ENCODE data around the gene HMX1. TPM values are rescaled to one million over a fixed set of nuclear protein-coding genes. Genes with fewer than 3 reads are reported as not detected.

HMX1 gene
- total RNA-seq, 2 experiments from 2014 or later: not detected

DNA sequence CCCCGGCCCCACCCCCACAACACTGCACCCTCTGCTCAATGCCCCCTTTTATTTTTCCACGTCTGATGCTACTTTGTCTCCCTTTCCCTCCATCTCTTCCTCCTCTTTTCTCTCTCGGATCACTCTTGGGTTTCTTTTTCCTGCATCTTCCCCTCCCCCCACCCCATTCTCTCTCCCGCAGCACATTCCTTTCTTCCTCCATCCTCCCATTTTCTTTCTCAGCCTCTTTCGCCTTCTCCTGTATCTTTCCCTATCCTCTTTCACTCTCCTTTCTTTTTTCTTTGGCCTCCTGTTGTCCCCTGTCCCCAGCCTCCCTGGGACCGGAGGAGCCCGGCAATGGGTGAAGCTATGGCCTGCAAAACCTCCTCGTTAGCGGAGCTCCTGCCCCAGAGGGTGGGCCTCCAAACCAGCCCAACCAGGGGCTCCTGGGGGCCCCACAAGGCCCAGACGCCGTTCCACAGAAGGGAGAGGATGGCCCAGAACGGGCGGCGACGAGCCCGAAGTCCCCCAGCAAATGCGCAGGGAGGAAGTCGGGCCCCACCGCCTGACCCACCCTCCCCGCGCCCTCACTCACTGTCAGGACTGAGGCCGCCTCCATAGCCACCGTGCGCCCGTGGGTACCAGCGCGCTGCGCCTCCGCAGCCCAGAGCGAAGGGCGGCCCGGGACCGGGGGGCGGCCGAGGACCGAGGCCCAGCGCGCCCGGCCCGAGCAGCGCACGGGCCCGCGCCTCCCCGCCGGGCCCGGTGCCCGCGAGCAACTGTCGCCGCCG lies 807 bp downstream of the HMX1 start:
- DNase-seq: no peak
- intact Hi-C loops (cut with DNase I, micrococcal nuclease): loop anchor here in 1 of 2 experiments (1.0 kb wide), 1 partner anchor 11 kb away; no protein-coding TSS in a partner anchor
- ATAC-seq: no peak
- no peak overlapping the region for H3K4me3 Mint-ChIP-seq
- peaks cover 68% of the 10 kb centered on the region for H3K27me3 Mint-ChIP-seq
- H3K36me3 Mint-ChIP-seq (ENCODE audit: low read depth): no peaks in the 10 kb centered on the region
- H3K9me3 Mint-ChIP-seq (ENCODE audit: low read depth): no peaks in the 10 kb centered on the region
- H3K27ac Mint-ChIP-seq: no peak overlapping the region
- ChIA-PET POLR2A (no interaction called here), CTCF (no interaction called here)
- H3K4me1 Mint-ChIP-seq: peaks cover 5% of the 10 kb centered on the region

DNA sequence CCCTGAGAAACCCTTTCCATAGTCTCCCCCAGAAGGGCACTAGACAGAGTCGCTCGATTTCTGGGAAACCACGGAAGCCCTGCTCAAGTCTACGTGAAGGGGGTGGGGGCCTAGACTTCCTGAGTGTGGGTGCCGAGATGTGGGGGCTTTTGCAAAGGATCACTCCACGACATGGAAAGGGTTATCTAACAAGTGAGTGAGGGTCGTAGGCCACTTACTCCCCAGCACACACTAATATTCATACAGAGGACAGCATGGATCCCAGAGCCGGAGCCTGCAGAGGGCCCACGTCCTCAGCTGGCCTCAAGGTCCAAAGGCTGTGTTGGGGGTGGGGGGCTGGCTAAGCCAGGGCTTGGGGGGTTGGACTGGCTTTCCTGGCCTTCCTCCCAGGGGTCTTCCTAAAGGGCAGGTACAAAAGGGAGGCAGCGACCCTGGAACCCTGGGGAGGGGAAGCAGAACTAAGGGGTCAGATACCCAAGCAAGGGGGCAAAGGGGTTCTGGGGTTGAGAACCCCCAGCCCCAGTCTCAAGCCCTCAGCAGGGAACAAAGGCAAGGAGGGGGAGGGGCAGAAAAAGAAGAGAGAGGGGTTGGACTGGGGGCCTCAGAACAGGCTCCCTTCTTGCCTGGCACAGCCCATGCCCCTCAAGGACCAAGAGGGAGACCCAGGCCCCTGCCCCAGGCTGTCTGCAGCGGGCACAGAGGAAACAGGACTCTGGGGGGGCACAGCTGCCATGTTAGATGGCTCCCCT lies 1.6 kb downstream of the HMX1 start:
- Mint-ChIP-seq H3K27me3 (peaks cover 61% of the 10 kb centered on the region), H3K4me3 (no peak overlapping the region), H3K27ac (no peak overlapping the region), H3K4me1 (peaks cover 5% of the 10 kb centered on the region), H3K36me3 (ENCODE audit: low read depth) (no peaks in the 10 kb centered on the region), H3K9me3 (ENCODE audit: low read depth) (no peaks in the 10 kb centered on the region)
- intact Hi-C loops (cut with DNase I, micrococcal nuclease): no loop called here
- ChIA-PET CTCF (no interaction called here), POLR2A (no interaction called here)
- DNase-seq (no peak), ATAC-seq (no peak)

DNA sequence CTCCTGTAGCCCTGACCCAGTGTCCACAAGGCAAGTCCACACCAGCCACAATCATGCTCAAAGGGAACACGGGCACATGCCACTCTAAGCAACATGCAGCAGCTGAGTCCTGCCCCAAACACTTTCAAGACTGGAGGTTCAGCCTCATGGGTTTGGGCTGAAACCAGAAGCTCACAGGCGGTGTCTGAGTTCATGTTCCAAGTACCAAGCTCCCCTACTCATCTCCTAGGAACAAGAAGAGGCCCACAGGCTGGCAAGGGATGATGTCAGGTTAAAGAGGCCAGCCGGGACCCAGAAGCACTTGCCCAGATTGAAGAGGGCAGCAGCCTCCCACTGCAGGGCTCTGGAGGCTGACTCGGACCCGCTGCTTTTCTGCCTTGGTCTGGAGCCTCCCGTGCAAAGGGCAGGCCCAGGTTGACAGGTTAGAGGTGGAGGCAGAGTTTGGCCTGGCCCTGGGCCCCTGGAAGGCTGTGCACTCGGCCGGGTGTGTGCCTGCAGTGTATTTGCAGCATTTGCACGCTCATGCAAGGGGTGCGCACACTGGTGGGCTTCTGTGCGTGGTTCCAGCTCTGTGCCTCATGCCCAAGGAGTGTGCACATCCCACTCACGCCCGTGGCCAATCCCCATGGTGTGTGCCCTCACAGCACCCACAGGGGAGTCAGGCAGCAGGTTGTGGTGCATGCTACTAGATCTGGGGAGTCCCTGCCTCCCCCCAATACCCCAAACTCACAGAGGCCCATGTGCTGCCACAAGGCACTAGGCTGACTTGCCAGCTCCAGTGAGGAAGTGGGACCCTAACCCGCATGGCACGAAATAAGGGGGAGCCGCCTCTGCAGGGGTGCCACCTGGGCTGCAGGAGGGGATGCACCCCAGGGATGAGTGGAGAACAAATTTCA lies 2.4 kb downstream of the HMX1 start:
- ATAC-seq (no peak), DNase-seq (no peak)
- Mint-ChIP-seq H3K4me1 (peaks cover 5% of the 10 kb centered on the region), H3K27ac (no peak overlapping the region), H3K27me3 (peaks cover 60% of the 10 kb centered on the region), H3K36me3 (ENCODE audit: low read depth) (no peaks in the 10 kb centered on the region), H3K4me3 (no peak overlapping the region), H3K9me3 (ENCODE audit: low read depth) (no peaks in the 10 kb centered on the region)
- CTCF ChIA-PET: no interaction called here
- intact Hi-C loops (cut with DNase I, micrococcal nuclease): no loop called here
- POLR2A ChIA-PET: no interaction called here

DNA sequence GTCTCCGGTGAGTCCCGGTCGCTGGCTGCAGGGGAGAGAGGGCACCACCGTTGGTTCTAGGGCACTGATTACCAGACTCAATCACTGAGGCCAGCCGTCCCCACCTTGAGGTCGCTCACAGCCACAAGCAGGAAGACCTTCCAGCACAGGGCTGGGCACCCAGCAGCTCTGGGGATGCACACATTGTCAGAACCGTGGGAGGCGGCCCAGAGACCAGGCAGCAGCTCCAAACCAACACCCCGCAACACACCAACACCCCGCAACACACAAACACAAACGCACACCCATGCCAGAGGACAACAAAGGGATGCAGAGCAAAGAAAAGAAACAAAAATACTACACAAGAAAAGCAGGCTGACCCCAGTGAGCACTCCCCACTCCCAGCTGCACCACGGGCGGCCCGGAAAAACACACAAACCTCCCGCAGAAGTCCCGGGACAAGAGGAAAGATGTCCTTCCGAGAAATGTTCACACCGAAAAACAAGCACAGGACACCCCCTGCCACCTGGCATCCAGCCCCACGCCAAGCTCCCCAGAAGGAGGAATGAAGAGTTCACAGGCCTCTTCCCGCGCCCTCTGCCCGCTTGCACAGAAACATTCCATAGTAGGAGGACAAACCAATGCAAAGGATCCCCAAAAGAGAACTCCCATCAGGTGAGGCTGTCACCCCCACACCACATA lies 3.2 kb downstream of the HMX1 start:
- ChIA-PET POLR2A (no interaction called here), CTCF (interaction anchor here (0.6 to 0.8 kb wide), 2 partner anchors 276 to 320 kb away, joined by 4 read pairs; no protein-coding TSS in a partner anchor)
- no peak for DNase-seq
- peaks cover 60% of the 10 kb centered on the region for H3K27me3 Mint-ChIP-seq
- intact Hi-C loops (cut with DNase I, micrococcal nuclease): no loop called here
- no peak overlapping the region for H3K27ac Mint-ChIP-seq
- no peak overlapping the region for H3K4me3 Mint-ChIP-seq
- H3K4me1 Mint-ChIP-seq: peaks cover 5% of the 10 kb centered on the region
- H3K36me3 Mint-ChIP-seq (ENCODE audit: low read depth): no peaks in the 10 kb centered on the region
- ATAC-seq: no peak
- no peaks in the 10 kb centered on the region for H3K9me3 Mint-ChIP-seq (ENCODE audit: low read depth)

DNA sequence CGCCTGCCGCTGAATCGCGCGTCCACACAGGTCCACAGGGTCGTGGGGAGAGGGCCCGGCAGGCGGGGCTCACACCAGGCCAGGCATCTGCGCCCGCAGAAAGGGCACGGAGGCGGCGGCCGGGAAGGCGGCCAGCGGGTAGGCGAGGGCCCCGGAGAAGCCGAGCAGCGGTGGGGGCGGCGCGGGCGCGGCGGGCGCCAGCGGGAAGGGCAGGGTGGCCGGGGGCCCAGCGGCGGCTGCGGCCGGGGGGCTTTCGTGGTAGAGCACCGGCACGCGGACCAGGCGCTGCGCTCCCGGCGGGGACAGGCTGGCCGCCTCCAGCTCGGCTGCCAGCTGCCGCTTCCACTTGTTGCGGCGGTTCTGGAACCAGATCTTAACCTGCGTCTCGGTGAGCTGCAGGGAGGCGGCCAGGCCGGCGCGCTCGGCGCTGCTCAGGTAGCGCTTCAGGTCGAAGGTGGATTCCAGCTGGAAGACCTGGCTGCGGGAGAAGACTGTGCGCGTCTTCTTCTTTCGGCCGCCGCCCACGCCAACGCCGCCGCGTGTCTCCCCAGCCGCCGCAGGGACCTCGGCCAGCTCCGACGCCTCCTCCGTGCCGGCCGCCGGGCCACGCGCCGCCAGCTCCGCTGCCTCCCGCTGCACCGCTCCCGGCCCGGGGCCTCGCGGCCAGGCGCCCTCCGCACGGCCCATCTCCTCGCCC lies 3.9 kb downstream of the HMX1 start:
- no peaks in the 10 kb centered on the region for H3K9me3 Mint-ChIP-seq (ENCODE audit: low read depth)
- ChIA-PET CTCF (interaction anchor here (0.6 to 0.8 kb wide), 2 partner anchors 276 to 319 kb away, joined by 4 read pairs; no protein-coding TSS in a partner anchor), POLR2A (no interaction called here)
- H3K27me3 Mint-ChIP-seq: peaks cover 55% of the 10 kb centered on the region
- H3K27ac Mint-ChIP-seq: no peak overlapping the region
- no peak overlapping the region for H3K4me3 Mint-ChIP-seq
- no peak for ATAC-seq
- no peak for DNase-seq
- no peaks in the 10 kb centered on the region for H3K36me3 Mint-ChIP-seq (ENCODE audit: low read depth)
- intact Hi-C loops (cut with DNase I, micrococcal nuclease): no loop called here
- H3K4me1 Mint-ChIP-seq: peaks cover 5% of the 10 kb centered on the region

DNA sequence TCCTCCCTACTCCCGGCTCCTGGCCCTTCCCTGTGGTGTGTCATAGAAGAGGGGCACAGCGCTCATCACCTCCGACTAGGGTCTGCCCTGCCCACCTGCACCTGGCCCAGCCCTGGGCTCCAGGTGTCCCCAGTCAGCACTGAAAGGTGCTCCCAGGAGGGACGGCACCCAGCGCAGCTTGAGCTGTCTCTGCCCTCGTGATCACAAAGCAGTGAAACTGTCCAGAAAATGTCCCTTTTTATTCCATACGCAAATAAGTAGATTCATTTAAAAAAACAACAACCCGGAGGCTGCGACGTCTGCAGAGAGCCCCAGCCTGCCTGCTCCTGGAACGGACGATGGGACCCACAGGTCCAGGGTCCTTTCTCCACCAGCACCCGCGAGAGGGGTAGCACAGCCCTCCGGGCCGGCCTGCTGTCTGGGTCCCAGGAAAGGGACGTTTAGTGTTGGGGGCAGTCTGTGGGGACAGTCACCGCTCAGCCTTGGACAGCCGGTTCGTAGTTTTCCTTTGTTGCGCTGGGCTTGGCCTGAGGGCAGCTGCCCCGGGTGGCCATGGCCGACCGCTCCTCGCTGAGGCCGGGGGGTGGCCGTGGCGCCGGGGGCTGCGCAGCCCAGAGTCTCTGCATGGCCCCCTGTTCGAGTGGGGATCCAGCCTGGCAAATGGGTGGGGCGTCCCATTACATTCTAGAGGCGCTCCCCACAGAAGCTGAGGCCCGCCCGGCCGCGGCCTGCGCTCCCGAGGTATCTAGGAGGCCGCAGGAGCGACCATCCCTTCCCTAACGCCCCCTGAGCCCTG lies 4.6 kb downstream of the HMX1 start:
- H3K4me1 Mint-ChIP-seq: peaks cover 3% of the 10 kb centered on the region
- no peak overlapping the region for H3K27ac Mint-ChIP-seq
- ChIA-PET POLR2A (no interaction called here), CTCF (no interaction called here)
- DNase-seq: no peak
- H3K4me3 Mint-ChIP-seq: no peak overlapping the region
- H3K36me3 Mint-ChIP-seq (ENCODE audit: low read depth): no peaks in the 10 kb centered on the region
- H3K27me3 Mint-ChIP-seq: peaks cover 54% of the 10 kb centered on the region
- no peak for ATAC-seq
- intact Hi-C loops (cut with DNase I, micrococcal nuclease): no loop called here
- no peaks in the 10 kb centered on the region for H3K9me3 Mint-ChIP-seq (ENCODE audit: low read depth)

DNA sequence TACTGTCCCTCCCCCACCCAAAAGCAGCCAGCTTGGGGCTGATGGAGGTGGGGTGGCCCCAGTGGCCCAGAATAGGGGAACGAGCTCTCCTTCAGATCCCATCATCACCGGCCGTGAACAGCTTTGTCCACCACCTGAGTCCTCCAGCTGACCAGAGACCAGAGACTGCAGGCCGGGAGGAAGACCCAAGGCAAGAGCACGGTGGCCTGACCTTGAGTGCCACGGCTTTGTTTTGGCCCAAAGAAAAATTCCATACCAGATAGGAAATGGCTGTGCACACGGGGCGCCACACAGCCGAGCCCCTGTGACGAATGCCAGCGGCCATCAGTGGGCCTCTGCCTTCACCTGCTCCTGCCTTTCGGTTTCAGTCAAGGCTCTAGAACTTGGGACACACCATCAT lies 5.2 kb downstream of the HMX1 start:
- CTCF ChIA-PET: no interaction called here
- POLR2A ChIA-PET: no interaction called here
- intact Hi-C loops (cut with DNase I, micrococcal nuclease): no loop called here
- H3K4me1 Mint-ChIP-seq: peaks cover 3% of the 10 kb centered on the region
- H3K4me3 Mint-ChIP-seq: no peak overlapping the region
- DNase-seq (no peak), ATAC-seq (no peak)
- H3K9me3 Mint-ChIP-seq (ENCODE audit: low read depth): no peaks in the 10 kb centered on the region
- H3K36me3 Mint-ChIP-seq (ENCODE audit: low read depth): no peaks in the 10 kb centered on the region
- peaks cover 57% of the 10 kb centered on the region for H3K27me3 Mint-ChIP-seq
- H3K27ac Mint-ChIP-seq: no peak overlapping the region

DNA sequence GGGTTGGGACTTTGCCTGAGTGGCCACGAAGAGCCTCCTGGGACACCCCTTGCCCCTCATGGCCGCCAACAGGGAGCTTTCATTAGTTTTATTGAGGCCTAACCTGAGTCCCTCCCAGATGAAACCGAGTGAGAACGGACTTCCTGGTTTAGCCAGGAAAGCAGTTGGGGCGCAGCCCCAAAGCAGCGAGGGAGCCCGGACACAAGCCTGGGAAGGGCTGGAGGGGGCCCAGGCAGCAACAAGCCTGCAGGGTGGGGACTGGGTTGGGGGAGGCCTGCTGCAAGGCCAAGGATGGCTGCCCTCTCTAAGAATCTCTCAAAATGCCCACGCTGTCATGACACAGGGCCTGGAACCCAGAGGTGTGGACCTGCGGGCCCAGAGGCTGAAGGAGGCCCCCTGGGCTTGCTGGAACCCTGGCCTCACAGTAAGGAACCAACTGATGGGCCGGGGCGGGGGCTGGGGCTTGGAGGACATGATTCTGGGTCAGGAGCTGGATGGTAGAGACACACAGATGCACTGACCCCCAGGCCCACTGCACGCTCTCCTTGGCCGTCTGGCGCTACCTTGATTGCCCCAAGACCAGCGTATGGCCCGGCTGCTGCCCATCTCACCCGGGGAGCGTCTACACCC lies 5.8 kb downstream of the HMX1 start:
- no peak for DNase-seq
- Mint-ChIP-seq H3K27me3 (peaks cover 59% of the 10 kb centered on the region), H3K9me3 (ENCODE audit: low read depth) (no peaks in the 10 kb centered on the region), H3K36me3 (ENCODE audit: low read depth) (no peaks in the 10 kb centered on the region), H3K4me3 (no peak overlapping the region), H3K4me1 (peaks cover 3% of the 10 kb centered on the region), H3K27ac (no peak overlapping the region)
- ATAC-seq: no peak
- ChIA-PET POLR2A (no interaction called here), CTCF (no interaction called here)
- intact Hi-C loops (cut with DNase I, micrococcal nuclease): no loop called here

DNA sequence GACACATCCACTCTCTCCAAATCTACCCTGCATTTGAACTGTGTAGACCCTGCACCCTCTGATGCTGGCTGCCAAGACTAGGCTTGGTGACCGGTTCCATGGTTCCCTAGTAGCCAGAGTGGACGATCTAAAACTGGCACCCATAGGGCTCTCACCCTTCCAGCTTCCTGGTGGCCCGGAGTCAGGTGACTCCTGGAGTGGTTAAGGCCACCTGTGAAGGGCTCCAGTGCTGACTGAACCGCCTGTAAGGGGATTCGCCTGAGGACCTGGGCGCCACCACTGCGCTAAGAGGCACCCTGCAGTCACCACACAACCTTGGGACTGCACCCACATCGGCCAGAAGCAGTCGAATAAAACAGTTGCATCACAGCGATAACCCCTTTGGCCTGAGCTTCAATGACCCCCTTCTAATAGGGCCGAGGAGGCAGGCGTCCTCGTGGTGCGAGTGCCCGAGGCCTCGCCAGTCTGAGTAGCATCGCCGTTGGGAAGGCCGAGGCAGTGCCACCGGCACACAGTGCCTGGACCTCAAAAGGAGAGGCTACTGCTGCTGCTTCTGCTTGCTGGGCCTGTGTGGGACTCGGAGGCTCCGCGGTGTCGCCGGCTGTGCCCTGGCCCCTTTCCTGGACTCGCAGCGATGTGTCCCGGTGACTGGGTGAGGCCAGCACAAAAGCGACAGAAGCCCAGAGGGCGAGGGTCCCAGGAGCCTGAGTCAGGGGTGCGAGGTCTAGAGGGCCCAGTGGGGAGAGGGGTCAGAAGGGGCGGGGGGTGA lies 6.5 kb downstream of the HMX1 start:
- Mint-ChIP-seq H3K4me1 (peaks cover 2% of the 10 kb centered on the region), H3K27me3 (peaks cover 57% of the 10 kb centered on the region), H3K9me3 (ENCODE audit: low read depth) (no peaks in the 10 kb centered on the region), H3K4me3 (no peak overlapping the region), H3K36me3 (ENCODE audit: low read depth) (no peaks in the 10 kb centered on the region), H3K27ac (no peak overlapping the region)
- POLR2A ChIA-PET: no interaction called here
- intact Hi-C loops (cut with DNase I, micrococcal nuclease): no loop called here
- ATAC-seq (no peak), DNase-seq (no peak)
- CTCF ChIA-PET: interaction anchor here (0.6 kb wide), 1 partner anchor 30 kb away, joined by 4 read pairs; no protein-coding TSS in a partner anchor

All from activated CD4-positive, alpha-beta T cell treated with anti-CD3 and anti-CD28 coated beads for 36 hours (primary cell).